ENCODE data around the gene OSBPL8.

OSBPL8 gene

DNA sequence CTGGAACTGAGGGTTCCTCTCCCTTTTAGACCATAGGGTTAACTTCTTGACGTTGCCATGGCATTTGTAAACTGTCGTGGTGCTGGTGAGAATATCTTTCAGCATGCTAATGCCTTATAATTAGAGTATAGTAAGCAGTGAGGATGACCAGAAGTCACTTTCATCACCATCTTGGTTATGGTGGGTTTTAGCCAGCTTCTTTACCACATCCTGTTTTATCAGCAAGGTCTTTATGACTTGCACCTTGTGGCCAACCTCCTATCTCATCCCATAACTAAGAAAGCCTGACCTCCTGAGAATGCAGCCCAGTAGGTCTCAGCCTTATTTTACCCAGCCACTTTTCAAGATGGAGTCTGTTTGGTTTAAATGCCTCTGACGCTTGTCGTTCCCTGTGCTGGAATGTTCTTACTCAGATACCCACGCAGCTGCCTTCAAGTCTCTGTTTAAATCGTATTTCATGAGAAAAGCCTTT lies 255.5 kb downstream of the OSBPL8 start:
- no peak for DNase-seq (ENCODE audit: low spot score)

- DNase-seq (ENCODE audit: low spot score) = no peak
Measured at GRCh38 chr12:76303365-76303764, 256.2 kb downstream of the OSBPL8 start.

Data from germinal center (tissue), 1 donor.